ENCODE data around the gene DHFR.
"Not testable (repeated sequence)": the region's sequence is repeated elsewhere in the genome, so short reads cannot be mapped to it uniquely, and the experiment has no call there.

The DHFR gene

DNA sequence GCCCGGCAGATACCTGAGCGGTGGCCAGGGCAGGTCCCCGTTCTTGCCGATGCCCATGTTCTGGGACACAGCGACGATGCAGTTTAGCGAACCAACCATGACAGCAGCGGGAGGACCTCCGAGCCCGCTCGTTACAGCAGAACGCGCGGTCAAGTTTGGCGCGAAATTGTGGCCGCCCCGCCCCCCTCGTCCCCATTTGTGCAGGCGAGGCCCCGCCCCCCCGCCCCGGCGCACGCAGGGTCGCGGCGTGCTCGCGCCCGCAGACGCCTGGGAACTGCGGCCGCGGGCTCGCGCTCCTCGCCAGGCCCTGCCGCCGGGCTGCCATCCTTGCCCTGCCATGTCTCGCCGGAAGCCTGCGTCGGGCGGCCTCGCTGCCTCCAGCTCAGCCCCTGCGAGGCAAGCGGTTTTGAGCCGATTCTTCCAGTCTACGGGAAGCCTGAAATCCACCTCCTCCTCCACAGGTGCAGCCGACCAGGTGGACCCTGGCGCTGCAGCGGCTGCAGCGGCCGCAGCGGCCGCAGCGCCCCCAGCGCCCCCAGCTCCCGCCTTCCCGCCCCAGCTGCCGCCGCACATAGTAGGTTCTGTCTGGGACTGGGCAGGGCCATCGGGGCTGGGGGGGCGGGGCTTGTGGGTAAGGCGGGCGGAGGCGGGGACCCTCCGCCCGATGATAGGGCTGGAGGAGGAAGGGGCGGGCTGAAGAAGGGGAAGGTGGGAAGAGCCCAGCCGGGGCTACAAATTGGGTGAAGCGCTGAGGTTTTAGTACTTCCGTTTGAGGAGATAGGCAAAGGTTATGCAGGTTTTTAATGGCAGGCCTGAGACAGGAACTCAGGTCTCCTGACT lies at the start of gene DHFR, which contains the start of gene MSH3:
DHFR (minus strand) TSS at position 593 of the 840 bp plus-strand sequence; CDS start at position 99, 494 bp downstream.
MSH3 (plus strand) TSS at position 262 of the 840 bp plus-strand sequence; CDS start at position 338, 76 bp downstream.
- FAIRE-seq, result no peak

DNA sequence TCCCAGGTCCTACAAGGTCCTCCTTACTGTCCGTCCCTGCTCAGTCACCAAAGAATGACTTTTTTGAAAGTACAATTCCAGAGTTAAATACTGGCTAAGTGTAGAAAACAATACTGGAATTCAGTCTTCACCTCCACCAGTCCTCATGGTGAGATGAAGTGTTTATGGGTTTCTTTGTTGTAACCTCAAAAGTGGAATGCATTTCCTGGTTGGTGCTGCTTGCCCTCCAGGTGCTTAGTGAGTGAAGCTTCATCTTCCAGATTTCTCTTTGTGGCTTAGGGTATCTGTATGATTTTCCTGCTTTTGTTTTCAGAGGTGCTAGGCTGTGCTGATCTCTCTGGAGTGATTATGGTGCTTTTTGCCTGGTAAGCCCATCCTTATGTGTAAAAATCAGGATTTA lies 49.4 kb upstream of the DHFR start:
- FAIRE-seq, result no peak

DNA sequence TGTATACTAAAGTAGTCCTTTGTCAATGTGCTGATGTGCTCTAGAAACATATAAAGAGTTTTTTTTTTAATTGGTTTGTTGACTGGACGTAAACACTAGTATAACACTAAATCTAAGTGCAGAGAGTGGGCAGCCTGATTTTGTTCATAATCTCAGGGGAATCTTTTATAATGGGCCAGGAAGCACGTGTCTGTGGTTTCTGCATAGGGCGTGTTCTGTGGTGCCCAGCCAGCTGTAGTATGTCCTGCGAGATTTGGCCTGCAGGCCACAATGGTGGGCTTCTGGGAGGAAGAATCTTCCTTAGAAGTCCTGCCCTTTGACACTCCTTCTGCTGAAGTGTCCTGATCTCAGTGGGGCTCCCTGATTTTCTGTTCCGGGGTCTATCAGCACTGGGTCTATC lies 49.0 kb upstream of the DHFR start:
- no peak for FAIRE-seq

DNA sequence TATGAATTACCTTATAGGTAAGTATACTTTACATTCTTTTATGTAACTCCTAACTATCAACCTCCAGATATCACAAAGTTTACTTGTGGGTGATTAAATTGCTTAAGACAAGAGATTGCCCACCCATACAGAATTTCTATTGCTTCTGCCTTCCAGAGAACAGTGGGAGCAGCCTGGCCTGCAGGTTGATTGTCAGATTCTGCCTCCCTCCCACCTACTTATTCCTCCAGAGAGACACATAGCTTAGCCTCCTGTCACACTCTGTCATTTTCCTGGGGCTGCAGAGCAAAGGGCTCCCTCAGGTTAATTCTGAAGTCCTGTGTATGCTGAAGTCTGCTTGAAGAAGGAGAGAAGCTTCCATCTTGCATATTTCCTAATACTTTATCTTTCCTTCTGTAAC lies 48.5 kb upstream of the DHFR start:
- no peak for FAIRE-seq

DNA sequence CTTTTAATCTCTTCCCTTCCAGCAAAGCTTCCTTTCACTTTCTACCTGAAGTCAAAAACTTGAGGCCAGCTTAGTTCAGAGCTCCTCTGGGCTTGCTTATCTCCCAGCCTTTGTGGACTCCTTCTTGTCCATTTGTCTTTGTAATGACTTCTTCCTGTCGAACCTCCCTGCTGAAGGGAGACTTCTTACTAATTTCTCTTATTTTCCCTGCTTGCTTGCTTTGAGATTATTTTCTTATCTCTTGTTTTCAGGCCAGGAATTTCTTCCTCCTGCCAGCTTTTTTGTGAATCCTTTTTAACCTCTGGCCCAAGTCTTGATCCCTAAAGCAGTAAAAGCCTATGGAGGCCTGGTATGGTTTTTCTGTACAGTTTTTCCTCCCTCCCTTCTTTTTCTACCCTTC lies 46.8 kb upstream of the DHFR start:
- no peak for FAIRE-seq

DNA sequence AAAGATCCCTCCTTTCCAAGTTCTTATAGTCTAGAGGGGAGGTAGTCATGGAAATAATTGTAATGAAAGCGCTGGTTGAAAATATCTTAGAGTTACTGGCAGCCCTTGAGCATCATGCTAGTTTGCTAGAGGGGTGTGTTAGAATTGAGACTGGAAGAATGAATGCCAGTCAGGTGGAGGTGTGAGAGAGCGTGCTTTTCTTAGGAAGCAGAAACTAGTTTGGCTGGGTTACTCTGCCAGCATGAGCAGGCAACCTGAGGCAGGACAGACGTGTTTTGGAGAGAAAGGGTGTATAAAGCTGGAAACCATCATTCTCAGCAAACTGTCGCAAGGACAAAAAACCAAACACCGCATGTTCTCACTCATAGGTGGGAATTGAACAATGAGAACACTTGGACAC lies 43.6 kb upstream of the DHFR start:
- FAIRE-seq, result no peak

DNA sequence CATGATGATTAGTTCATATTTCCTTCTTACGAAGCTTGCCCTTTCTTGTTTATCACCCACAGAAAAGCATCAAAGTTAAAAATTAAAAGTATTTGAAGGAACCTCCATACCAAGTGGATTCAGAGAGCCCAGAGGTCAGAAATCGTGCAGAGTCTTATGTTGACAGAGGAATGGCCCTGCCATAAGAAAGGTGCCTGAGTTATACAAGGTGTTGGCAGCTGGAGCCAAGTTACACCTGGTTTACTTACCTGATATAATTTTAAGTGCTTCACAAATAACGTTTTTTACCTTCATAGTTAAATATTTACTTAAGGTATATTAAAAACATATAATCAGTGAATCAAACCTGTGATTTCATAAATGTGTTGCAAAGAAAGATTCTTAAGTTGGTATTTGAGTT lies 42.3 kb upstream of the DHFR start:
- no peak for FAIRE-seq

DNA sequence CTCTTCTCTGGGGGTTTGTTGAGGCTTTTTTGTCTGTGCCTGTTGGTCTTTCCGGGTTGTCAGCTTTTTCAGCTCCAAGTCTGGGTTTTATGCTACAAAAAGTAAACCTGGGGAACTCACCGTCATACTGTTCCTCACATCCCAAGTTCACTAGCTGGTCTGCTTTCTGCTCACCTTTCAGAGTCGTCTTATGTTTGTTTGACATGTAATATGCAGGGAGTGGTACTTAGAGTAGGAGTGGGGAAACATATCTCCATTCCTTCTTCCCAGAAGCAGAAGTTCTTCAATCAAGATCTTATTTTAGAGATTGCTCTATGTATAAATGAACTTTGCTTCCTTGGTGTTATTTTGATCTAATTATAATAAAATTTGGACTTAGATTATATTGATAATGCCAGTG lies 41.7 kb upstream of the DHFR start:
- FAIRE-seq, result no peak

DNA sequence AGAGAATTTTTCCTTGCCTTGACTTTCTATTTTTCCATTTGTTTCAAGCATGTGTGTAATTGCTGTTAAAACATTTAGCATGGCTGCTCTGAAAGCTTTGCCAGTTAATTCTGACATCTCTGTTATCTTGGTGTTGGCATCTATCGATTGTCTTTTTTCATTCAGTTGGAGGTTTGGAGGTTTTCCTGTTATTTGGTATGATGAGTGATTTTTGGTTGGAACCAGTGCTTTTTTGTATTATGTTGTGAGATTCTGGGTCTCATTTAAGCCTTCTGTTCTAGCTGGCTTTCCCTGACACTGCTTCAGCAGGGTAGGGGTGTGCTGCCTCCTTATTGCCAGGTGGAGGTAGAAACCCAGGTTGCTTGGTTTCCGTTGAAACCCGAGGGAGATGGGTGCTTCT lies 40.9 kb upstream of the DHFR start:
- no peak for FAIRE-seq

DNA sequence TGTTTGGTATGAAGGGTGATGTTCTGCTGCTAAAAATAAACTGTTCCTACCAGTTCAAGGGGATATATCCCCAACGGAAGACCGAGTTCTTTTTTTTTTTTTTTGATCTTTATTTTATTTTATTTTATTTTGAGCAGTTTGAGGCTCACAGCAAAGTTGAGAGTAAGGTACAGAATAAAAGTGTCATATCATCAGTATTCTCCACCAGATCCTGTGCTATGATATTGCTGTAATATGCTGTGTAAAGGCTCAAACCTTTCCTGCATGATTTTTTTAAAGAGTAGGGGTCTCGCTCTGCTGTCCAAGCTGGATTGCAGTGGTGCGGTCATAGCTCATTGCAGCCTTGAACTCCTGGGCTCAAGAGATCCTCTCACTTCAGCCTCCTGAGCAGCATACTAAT lies 34.8 kb upstream of the DHFR start:
- no peak for FAIRE-seq

DNA sequence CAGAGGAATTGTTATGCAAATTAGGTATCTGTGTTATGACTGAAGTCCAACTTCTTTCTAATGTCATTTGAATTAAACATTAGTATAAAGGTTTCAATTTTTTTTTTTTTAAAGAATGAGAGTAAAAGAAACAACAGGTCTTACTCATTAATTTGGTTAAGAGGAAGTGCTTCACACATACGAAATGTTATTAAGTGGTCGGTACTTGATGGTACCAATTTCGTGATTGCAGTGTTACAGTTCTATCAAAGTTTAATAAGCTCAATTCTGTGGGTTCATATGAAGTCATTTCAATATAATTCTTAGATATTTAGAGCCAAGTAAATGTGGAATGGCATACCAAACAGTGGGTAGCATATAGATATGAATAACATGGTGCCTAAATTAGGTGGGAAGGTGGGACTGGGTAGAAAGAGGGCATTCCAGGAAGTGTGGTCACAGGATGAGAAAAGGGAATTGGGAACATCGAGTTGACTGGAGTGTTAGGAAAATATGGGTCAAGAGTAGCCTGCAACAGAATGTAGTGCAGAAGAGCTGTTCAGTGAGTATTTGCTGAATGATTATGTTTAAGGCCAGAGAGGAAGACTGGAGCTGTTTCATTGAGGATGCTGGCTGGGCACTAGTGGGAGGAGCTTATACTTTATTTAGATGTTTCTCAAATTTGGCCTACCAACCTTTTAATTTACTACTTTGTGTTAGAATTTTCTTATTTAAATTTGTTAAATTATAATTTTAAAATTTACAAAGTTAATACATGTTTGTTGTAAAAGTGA lies 34.1 kb upstream of the DHFR start:
- FAIRE-seq, result no peak

DNA sequence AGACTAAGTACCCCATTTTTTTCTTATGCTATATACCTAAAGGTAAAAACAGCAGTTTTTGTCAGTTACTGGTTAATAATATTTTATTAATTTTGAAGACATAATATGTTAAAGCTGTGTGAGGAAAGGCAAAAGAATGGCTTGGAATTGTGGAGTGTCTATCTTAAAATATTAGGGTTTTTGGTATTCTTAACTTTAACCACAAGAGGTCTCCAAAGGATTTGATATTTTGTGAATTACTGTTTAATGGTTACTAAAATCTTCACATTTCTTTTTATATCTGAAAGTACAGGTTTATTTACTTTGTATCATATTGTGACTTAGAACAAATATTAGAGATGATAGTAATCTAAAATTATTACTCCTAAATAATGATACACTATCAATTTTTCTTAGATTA lies 32.0 kb upstream of the DHFR start:
- FAIRE-seq, result peak; percentile 95

DNA sequence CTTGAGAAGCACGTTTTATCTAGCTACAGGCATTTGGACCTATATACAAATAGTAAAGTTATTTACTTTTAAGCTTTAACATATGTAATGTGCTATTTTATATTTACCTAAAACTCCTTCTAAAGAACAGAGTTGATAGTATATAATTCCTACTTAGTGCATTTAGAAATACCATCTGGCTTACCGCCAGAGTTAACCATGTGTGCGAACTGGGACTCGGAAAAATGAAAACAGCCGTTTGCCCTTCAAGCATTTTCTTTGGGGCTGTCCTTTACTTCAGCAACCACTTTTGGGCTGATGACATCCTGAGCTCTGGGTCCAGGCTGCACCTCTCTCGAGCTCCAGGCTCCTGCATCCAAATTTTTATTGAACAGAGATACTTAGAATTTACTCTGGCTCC lies 21.9 kb upstream of the DHFR start:
- FAIRE-seq, result no peak

DNA sequence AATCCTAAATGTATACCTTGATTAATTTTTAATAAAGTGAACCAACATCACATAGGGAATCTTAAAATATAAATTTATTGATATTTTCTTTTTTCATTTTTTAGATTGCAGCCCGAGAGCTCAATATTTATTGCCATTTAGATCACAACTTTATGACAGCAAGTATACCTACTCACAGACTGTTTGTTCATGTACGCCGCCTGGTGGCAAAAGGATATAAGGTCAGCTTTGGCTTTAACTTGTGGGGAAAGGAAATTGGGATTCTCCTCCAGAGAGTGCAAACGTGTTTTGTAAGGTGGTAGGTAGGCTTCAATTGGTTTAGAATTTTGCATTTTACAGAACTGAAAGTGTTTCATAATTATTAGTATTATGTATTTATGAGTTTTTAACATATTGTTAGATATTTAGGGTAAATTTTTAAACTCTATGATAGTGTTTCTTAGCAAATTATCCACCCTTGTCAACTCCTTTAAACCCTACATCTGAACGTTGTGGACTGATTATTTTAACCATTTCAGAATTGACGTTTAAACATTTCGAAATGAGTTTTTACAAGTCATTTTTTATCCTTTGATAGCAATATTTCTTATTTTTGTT lies 17.5 kb upstream of the DHFR start:
- peak; percentile 82 for FAIRE-seq

DNA sequence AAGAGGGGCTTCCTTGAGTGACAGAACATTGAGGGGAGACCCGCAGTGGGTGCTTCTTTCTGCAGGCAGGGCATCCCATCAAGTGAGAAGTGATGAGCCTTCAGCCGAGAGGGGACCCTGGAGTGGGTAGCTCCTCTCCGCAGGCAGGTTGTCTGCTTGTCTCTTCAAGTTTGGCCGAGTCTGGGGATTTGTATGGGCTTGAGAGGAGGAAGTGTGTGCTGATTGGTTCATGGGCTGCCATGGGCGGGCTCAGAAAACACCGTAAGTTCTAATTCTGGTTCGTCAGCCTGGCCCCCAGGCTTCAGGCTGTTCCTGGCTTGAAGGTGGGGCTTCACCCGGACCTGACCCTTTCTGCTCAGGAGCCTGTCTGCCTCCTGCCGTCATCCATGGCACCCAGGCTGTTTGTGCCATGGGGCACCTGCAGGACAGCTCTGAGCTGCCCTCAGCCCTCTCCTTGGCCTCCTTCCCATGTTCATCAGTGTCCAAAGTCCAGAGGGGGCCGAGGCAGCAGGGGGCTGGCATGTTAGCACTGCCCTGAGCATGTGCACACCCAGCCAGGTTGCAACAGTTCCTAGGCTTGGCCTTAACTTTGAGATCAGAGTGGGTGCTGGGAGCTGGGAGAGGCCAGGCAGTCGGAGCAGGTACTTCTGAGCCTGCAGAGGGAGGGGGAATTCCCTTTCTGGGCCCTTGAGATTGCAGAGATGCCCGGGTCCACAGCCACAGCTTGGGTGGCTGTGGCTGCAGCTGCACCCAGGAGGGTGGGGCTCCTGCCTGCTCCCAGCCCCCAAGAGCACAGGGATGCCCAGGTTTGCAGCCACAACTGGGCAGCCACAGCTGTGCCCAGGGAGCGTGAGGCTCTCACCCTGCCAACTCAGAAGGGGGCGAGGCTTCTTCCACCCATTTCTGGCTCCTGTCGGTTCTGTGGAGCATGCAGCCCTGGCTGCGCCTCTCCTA lies 13.5 kb upstream of the DHFR start:
- no peak for FAIRE-seq

DNA sequence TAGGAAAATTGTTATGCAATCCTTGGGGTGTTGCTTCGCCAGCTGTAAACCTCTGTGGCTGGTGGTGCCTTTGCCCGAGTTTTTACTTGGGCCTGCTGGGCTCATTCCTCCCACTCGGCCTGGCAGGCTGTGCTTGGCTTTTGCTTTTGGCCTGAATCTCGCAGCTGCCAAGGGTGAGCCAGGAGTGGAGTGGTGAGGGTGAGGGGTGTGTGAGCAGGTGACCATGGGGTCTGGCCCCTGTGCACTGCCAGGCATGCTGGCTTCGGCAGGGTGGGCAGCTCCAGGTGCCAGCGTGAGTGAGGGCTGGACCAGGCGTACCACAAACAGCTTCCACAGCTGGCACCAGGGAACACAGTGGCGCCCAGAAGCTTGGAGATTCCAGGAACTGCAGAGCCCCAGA lies 12.6 kb upstream of the DHFR start:
- FAIRE-seq, result no peak

DNA sequence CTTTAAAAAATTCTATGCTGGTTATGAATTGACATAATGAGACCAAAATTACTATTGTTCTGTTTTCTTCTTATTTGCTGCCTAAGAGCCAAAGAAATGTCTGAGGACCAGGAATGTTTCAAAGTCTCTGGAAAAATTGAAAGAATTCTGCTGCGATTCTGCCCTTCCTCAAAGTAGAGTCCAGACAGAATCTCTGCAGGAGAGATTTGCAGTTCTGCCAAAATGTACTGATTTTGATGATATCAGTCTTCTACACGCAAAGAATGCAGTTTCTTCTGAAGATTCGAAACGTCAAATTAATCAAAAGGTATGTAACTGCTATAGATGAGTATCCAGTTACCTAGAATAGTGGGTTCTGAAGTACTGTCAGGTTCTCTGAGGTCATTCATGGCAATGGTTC lies 10.3 kb upstream of the DHFR start:
- no peak for FAIRE-seq

DNA sequence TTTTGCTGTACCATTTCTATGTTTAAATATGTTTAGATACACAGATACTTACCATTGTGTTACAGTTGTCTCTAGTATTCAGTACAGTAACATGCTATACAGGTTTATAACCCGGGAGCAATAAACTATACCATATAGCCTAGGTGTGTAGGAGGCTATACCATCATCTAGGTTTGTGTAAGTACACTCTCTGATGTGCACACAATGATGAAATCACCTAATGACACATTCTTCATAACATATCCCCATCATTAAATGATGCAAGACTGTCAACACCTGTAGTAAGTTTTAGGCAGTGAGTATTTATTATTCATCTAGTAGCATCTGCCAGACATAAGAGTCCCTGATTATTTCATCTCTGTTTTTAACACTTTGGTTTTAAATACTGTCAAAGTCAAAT lies 7.3 kb upstream of the DHFR start:
- no peak for FAIRE-seq

DNA sequence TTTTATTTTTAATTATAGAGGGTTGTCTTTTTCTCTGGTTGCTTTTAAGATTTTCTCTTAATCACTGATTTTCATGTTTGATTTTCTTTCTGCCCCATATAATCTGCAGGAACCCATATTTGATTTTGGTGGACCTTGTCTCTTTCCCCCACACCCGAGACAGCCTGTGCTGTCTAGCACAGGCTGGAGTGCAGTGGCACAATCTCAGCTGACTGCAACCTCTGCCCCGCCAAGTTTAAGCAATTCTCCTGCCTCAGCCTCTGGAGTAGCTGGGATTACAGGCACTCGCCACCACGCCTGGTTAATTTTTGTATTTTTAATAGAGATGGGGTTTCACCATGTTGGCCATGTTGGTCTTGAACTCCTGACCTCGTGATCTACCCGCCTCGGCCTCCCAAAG lies 5.9 kb upstream of the DHFR start:
- not testable (repeated sequence) for FAIRE-seq

DNA sequence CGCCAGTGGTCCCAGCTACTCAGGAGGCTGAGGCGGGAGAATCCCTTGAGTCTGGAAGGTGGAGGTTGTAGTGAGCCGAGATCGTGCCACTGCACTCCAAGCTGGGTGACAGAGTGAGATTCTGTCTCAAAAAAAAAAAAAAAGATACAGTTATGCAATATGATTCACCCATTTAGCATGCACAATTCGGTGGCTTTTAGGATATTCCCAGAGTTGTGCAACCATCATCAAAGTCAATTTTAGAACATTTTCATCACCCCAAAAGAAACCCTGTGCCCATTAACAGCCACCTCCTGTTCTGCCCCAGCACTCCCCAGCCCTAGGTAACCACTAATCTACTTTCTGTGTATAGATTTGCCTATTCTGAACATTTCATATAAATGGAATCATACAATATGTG lies 4.3 kb upstream of the DHFR start:
- FAIRE-seq, result no peak

DNA sequence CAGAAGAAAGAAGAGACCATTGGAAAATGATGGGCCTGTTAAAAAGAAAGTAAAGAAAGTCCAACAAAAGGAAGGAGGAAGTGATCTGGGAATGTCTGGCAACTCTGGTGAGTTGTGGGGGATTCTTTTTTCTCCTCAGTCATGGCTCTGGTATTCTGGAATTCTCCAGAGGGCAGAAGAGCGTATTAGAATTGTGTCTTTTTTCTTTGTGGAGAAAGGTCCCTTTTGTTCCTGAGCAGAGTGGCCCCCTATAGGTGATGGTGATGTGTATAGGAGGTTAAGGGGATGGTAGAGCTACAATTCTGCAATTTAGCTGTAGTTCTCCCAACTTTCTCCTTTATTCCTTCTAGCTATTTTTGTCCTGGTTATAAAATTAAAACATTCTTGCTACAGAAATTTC lies 1.6 kb upstream of the DHFR start:
- FAIRE-seq, result no peak

DNA sequence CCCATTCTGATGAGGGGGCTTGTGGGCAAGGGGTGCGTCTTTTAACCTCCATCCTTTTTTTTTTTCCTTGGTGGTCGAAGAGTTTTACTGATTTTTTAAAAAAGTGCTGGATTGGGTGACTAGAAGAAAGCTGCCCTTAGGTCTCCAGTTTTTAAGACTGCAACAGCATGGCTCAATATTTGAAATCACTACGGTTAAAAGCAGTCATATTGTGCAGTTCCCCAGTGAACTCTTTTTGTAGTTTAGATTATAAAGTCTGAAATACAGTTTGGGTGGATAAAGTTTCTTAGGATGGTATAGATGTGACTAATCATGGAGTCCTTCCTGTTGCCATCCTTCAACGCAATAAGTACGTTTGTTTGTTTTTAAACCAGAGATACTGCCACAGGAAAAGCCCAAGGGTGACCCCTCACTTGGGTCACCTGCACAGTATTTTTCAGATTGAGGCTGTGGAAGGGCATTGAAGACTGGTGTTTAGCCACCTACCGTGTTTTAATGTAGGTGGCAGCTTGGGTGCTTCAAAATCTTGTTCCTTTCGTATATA lies 520 bp upstream of the DHFR start:
- no peak for FAIRE-seq

DNA sequence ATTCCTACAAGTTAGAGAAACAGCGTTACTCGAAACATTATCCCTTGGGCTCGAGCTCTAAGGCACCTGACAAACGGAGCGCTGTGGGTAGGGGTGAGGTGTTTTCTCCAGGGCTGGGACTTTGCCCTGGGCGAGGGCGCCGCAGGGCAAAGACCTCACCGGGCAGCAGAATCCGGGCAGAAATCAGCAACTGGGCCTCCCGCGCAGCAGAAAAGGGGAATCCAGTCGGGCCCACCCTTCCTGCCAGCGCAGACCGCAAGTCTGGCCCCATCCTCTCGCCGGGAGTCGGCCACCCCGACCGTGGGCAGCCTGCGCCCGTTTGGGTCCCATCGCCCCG lies 761 bp downstream of the DHFR start:
- no peak for FAIRE-seq
